NCI-H1694 (cell line): ENCODE measurements around the gene PRDM12.

ENCODE experiments used
- DNase-seq: peaks from one replicate; lab custom pipeline; 2025; lab: John Stamatoyannopoulos, UW

Gene PRDM12

DNA sequence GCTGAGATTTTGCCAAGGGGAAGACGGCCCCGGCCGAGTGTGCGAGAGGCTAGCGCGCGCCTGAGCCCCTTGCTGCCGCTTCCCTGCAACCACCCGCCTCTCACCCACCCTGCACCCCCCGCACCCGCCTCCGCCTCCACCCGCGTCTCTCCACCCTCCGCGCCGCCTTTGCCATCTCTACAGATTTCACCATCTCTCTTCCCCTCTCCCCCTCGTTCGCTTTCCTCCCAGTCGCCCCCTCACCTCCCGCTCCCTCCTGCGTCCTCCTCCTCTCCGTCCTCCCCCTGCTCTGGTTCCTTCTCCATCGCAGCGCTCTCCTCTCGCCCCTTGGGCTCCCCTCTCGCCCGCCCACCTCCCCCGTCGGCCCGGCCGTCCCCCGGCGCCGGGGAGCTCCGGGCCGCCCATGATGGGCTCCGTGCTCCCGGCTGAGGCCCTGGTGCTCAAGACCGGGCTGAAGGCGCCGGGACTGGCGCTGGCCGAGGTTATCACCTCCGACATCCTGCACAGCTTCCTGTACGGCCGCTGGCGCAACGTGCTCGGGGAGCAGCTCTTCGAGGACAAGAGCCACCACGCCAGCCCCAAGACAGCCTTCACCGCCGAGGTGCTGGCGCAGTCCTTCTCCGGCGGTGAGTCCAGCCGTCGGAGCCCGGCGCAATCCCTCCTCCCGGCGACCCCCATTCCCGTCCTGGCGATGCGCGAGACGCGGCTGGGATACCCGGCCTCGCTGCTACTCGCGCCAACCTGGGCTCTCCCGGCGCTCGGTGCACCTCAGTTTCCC lies at the start of gene PRDM12:
TSS of gene PRDM12 (plus strand) at position 344 of the 778 bp plus-strand sequence. CDS start at position 404, 60 bp downstream.
- DNase-seq = no peak

DNA sequence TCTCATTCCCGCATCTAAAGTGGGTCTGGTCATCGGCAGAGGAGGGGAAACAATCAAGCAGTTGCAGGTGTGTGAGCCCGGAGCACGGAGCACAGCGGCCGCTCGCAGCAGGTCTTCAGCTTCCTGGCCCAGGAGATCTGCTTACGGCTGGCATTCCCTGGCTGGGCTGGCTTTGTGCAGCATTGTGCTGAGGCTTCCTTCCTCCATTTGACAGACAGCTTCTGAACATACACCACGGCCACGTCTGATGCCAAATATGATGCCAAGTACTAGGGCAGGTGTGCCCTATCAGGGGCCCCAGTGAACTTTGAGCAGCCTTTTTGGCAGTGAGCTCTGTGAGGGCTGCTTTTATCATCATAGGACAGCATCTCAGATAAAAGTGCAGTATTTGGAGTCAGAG lies 47.9 kb upstream of the PRDM12 start:
- DNase-seq = no peak

DNA sequence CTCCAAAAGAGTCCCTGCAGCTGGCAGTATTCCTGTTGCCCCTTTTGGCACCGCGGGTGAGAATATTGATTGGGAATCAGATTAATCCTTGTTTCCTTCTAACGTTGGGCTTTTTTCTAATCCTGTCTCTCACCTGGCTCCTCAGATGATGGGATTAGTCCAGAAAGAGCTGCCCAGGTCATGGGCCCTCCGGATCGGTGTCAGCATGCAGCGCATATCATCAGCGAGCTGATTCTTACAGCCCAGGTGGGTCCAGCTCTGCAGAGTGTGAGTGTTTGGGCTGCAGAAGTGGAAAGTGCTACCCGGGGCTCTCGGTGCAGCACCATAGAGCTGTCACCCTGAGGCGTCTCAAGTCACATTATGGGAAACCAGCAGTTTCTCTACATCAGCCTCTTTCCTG lies 40.9 kb upstream of the PRDM12 start:
- DNase-seq = no peak

DNA sequence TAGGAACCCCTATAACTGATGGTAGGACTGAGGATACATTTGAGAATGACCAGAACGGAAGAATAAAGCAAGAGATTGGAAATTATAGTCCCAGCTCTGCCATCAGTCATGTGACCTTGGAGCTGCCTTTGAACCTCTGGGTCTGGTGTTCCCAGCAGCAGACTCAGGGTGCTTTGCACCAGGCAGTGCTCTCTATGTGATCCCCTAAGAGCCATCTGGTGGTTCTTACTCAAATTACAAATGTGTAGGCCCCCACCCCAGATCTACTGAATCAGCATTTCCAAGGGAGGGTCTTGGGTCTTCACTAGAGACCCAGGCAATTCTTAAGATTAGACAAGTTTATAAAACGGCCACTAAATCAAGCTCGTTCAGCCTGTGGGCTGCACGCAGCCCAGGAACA lies 40.2 kb upstream of the PRDM12 start:
- no peak for DNase-seq

DNA sequence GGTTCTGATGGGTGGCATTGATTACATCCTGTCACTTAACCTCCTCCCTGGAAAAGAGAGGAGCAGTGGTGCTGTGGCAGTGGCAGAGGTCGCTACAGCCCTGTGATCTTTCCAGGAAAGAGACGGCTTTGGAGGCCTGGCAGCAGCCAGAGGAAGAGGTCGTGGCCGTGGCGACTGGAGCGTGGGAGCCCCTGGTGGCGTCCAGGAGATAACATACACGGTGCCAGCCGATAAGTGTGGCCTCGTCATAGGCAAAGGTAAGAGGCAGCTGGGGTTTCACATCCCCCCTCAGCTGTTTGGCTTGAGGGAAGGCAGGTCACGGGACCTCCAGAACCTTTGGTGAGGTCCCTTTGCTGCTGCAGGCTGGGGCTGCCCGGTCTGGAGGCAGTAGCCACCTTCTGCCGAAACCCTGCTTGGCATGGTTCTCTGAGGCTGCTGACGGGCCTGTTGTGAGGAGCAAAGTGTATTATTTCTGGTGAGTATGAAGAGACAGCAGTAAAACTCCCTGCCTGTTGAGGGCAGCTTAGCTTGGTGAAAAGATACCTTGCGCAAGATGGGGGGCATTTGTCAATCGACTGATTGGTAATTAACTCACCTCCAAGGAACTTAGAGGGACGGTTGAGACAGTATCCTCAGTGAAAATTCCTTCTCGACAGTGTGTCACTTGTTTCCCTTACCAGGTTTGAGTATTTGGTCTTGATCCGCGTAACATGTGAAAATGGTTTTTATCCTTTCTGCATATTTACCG lies 38.0 kb upstream of the PRDM12 start:
- no peak for DNase-seq

DNA sequence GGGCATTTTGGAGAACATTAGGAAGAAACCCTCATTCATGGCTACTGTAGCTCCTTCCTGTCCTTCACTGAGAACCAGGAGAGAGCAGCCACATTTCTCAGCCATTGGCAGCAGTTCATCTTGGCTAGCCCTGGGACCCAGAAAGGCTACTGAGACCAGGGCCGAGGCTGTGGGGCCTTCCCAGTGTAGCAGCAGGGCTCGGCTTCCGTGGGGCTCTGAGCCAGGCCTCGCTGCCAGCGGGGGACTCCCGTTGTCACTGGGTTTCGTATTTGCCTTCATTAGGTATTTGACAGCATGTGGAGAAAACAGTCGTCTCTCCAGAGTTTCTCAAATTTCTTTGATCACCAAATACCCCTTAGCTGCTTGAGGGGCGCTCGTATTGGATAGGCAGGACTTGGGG lies 37.3 kb upstream of the PRDM12 start:
- DNase-seq = no peak

DNA sequence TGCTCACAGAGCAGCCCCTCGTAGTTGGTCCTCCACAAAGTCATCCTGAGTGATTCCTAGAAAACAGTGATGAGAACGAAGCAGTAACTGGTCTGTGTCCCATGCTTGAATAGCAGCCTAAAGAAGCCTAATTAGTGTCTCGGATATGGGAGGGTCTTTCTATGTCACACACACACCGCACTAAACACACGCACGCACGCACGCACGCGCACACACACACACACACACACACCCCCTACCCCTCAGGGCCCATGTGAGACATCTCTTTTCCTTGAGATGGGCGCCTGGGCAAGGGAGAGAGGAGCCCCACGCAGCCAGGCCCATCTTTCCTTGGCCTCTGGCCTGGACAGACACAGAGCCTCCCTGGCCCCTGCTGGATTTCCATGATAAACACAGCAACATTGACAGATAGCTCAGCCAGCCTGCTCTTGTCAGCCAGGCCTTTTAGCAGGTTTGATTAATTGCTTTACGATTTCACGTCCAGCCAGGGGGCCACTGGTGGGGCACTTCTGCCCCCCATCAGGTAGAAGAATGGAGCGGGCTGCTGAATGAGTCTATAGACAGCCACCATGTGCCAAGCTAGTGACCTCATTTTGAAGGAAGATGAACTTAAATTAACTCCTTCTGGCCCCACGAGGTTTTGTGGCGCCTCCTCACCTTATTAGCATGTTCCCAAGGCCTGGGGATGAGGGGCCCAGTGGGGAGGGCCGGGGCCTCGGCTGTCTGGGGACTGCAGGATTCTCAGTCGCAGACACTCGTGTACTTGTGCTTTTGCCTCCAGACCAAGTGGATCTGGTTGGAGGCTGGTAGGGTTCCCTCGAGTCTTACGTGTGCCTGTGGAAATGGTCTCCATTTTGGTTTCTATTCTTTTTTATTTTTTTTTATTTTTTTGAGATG lies 36.2 kb upstream of the PRDM12 start:
- no peak for DNase-seq

DNA sequence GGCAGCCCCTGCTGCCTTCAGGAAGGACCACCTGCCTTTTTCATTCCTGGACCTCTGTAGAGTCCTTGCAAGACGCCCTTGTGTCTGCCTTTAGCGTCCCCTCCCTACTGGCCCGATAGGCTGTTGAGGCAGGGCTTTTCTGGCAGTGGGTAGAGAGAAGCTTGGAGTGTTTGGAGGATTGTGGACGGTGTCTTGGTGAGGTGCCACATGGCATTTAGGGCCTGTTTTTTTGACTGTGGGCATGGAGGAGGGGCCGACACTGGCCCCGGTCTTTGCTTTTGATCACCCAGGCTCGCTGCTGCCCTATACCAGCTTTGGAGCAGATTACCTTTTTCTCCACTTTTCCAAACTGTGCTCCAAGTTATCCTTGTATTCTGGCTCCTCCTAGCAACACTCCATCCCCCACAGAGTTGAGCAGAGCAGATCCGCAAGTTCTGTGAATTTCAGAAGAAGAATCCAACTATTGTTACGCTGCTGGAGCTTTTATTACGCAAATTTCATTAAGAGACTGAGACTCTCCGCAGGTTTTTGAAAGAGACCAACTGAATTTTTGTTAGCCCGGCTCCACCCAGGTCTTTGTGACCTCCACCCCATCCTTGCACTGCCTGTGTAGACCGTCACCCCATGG lies 34.8 kb upstream of the PRDM12 start:
- no peak for DNase-seq

DNA sequence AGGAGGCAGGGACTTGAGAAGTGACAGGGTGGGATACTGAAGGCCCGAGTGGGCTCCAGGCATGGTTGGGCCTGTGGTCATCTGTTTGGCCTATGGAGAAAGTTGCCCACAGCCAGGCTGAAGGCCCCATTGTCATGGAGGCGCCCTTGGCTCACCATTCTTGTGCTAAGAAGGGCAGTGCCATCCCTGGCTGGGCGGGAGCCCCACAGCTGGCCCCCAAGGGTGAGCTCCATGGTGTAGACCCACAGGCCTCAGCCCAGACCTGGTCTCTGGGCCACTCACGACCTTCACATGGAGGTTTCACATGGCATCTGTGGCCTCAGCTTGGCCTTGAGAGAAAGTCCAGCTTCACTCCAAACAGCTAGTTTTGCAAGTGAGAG lies 34.3 kb upstream of the PRDM12 start:
- no peak for DNase-seq

DNA sequence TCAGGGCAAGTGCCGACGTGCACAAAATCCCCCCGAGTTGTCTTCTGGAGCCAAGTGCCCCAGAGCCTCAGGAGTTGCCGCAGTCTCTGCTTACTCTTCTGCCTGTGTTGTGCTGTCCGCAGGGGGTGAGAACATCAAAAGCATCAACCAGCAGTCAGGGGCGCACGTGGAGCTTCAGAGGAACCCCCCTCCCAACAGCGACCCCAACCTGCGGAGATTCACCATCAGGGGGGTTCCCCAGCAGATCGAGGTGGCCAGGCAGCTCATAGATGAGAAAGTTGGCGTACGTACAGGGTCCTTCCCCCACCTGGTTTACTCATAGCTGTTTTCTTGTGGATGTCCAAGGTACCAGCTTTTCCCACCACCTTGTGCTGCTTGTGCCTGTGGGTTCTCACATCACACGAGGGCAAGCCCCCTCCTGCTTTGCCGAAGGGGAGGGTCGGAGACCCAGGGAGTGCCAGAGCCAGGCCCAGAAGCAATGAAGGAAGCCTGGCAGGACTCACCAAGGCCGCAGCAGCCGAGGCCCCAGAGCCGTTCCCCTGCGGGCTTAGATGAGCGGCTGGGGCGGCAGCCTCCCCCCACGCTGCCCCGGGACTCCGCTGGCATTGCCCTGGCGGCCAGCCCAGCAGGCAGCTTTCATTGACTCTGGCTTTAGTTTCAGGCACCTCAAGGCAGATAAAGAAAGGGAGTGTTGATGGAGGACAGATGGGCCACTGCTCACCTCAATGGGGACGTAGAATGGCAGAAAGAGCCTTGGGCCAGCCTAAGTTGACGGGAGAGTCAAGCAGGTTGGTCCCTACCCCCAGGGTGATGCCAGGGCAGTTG lies 33.7 kb upstream of the PRDM12 start:
- no peak for DNase-seq

DNA sequence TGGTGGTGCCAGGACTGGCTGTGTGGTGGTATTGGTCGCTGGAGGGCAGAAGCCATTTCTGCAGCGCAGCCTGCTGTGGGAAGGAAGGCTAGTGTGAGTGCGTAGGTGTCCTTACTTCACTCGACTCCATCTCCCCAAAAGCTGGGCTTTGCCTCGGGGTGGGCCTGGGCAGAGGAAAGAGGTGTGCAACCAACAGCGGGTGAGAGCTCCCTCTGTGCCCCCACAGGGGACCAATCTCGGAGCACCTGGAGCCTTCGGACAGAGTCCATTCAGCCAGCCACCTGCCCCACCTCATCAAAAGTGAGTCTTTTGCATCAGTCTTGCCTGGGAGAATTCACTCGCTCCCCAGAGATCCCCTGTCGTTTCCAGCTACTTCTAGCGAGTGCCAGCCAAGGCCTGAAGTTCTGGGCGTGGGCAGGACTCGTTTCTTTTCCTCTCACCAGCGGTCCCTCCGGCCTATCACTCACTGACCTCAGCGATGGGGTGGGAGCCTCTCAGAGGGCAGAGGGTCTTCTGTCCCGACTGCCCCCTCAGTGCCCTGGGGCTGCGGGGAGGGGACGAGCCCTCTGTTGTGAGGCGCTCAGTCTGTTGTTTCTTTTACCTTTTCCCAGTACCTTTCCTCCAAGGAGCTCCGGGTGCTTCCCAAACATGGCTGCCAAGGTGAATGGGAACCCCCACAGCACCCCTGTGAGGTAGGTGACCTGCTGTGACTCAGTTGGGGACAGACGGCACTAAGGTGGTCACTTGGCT lies 32.9 kb upstream of the PRDM12 start:
- no peak for DNase-seq

DNA sequence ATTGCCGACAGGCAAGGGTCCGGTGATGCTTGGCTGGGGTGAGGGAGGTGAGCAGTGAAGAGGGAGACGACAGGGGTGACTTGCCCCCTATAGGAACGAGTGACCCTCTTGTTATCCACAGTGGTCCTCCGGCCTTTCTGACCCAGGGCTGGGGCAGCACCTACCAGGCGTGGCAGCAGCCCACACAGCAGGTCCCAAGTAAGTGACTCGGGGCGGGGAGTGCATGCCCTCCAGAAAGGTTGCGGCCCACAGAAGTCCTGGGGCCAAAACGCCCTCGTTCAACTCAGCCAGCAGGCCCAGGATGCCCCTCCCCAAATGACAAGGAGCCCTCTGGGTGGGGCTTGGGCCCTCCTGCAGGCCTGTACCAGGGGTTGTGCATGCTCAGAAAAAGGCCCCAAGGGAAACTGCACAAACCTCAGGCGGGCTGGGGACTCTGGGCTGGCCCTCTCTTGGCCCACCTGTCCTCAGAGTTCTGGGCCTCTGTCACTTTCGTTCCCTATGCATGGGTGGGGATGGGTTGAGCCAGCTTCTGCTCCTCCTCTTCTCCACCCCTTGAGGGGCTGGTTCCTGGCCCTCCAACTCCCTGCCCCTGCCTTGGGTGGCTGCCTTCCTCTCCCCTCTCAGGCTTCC lies 32.2 kb upstream of the PRDM12 start:
- DNase-seq = no peak

DNA sequence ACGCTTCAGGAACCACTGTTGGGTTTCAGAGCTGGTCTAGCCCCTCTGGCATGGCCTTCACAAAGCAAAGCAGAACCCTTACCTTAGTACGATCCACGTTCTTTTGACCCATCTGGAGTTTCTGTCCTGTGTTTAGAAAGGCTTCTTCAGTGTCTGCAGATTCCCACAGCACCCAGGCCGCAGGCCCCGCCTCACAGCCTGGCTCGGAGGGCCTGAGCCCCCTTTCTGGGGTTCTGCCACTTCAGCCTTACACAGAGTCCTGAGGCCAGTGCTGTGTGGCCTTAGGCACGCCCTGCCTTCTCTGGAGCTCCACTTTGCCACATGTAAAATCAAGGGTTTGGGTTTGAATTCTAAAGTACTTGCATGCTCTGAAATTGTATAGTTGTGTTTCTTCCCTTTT lies 31.6 kb upstream of the PRDM12 start:
- DNase-seq = no peak

DNA sequence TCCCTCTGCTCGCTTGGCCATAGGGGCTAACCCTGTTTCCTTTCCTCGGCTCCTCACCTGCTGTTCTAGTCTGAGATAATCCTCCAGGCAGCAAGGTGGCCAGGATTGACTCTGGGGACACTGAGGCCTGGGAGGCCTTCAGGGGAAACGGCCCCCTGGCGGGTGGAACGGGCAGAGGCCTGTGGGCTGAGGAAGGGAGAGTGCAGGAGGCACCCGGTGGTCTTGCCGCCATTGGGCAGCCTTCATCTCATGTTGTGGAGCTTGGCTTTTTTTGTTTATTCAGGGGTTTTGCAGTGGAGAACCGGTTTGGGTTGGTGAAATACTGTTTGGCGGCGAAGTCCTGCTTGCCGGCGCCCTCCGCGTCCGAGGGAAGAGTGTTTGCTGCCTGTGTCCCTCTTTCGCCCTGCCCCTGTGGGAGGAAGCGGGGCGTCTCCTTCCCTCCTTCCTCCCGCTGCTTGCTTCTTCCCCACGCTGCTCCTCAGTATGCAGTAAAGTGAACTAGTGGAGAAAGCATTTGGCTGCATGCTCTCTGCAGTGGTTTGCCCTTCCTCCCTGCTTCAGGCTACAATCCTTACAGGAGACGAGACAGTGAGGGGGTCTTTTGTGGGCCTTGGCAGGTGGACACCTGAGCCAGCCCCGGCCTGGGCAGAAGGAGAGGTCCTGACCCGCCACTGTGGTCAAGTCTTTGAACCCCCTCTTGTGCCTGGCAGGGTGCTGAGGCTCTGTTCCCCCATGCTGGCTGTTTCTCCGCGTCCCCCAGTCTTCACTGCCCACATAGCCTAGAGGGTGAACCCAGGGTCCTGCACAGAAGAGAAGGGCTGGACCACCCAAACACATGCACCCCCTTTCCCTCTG lies 30.8 kb upstream of the PRDM12 start:
- no peak for DNase-seq

DNA sequence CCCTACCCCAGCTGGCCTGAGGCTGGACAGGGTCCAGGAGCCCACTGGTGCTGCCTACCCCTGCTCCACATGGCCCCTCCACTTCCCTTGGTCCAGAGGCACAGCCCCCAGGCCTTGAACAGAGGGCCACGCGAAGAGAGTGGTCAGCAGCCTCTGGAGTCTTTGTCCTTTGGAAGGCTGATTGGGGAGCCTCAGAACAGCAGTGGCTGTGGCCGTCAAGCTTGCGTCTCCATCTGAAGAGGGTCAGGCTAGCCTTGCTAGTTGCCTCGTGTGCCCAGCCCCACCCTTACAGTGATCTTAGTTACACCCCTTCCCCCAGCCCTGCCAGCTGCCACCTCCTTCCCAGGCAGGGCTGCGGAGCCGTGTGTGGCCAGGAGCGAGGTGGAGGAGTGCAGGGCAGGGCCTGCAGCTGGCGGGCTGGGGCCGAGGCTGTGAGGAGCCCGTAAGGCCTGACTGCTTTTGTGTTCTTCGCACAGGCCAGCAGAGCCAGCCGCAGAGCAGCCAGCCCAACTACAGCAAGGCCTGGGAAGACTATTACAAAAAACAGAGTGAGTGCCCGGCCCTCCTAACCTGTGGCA lies 30.1 kb upstream of the PRDM12 start:
- no peak for DNase-seq

DNA sequence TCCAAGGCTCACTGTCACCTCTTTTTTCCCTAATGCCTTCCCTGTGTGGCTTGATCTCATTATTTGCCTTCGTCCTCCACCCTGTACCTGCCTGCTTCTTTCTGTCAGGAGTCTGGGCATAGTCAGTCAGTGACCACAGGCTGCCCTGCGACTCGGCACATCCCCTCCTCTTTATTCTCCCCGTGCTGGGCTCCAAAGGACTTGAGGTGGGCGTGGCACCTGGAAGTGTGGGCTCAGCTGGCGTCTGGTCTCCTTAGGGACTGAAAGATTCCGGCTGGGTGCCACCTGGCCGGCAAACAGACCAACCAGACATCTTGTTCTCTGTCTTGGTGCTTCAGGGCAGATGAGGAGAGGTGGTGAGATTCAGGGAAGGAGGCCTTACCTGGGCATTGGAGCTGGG lies 29.6 kb upstream of the PRDM12 start:
- DNase-seq = no peak

DNA sequence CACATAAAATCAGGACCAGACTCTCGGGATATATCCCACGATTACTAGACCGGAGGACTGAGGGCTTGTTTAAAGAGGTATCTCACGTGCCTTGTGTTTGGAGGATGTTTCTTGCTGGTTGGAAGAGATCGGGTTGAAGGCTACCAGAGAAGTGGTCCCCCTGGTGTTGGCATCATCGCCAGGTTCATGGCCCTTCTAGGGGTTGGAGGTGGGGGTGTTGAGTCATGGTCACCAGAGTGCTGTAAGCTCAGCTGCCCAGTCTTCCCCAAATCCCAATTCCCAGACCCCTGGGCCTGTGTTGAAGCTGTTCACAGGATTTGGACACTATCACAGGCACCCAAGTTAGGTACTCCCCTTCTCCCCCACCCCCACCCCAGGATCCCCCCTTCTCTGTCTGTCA lies 29.1 kb upstream of the PRDM12 start:
- no peak for DNase-seq

DNA sequence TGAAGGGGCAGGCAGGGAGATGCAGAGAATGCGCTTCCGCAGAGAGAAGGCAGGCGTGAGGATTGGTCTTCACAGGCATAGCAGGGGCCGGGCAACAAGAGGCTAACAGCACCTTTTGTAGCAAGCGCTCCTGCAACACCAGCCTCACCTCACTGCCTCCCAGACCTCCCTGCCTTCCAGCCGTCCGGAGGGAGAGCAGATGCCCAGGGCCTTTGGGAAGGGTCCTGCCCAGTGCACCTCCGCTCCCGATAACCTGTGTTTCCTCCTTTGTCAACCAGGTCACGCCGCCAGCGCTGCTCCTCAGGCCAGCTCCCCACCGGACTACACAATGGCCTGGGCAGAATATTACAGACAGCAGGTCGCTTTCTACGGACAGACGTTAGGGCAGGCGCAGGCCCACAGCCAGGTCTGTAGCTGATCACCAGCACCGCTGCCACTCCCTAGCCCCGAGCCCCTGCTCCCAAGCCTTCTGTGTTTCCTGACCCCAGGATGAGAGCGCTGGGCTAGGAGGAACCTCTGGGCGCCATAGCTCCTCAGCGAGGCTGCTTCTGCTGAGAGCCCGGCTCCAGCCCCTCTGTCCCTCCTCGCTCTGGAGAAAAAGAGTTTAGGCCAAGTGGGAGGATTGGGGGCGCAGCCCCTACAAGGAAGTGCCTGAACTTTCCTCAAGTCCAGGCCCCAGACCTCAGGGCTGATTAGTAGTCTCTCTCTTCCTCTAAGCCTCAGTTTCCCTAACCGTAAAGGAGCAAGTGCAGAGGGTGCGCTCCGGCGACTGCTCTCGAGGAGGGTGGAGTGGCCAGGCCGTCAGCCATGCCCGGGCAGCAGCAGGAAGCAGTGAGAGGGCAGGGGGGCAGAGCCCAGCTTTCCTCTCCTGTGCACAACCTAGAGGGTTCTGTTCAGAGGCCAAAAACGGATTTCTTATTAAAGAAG lies 28.4 kb upstream of the PRDM12 start:
- no peak for DNase-seq
